Measurements from ENCODE around the gene SLC25A13.

SLC25A13 gene

GRCh38 chr7:96238976-96239766, 82.7 kb downstream of the SLC25A13 start:
- H3K27ac ChIP-seq (ENCODE audit: low read length): no peak overlapping the region
- no peak overlapping the region for H3K4me3 ChIP-seq (ENCODE audit: low read length)
- no peak overlapping the region for H2AFZ ChIP-seq (ENCODE audit: low read length)
- TF ChIP-seq EZH2phosphoT487 (IDR thresholded peaks at IDR 0.05; ENCODE audit: low read length): no peak
- TF ChIP-seq, protein P1, sequence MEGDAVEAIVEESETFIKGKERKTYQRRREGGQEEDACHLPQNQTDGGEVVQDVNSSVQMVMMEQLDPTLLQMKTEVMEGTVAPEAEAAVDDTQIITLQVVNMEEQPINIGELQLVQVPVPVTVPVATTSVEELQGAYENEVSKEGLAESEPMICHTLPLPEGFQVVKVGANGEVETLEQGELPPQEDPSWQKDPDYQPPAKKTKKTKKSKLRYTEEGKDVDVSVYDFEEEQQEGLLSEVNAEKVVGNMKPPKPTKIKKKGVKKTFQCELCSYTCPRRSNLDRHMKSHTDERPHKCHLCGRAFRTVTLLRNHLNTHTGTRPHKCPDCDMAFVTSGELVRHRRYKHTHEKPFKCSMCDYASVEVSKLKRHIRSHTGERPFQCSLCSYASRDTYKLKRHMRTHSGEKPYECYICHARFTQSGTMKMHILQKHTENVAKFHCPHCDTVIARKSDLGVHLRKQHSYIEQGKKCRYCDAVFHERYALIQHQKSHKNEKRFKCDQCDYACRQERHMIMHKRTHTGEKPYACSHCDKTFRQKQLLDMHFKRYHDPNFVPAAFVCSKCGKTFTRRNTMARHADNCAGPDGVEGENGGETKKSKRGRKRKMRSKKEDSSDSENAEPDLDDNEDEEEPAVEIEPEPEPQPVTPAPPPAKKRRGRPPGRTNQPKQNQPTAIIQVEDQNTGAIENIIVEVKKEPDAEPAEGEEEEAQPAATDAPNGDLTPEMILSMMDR (IDR thresholded peaks at IDR 0.05; ENCODE audit: low read length): no peak
- no peak for TF ChIP-seq EZH2 (optimal IDR thresholded peaks at IDR 0.05; ENCODE audit: low read depth, low read length)
- no peak for DNase-seq
- H3K36me3 ChIP-seq (replicated peaks; ENCODE audit: insufficient read depth, low read length): no peaks in the 10 kb centered on the region
- H4K20me1 ChIP-seq (ENCODE audit: insufficient read depth, low read length): no peaks in the 10 kb centered on the region
- no peak overlapping the region for H3K9ac ChIP-seq (ENCODE audit: low read length)
- H3F3A ChIP-seq (ENCODE audit: insufficient read depth, low read length): no peaks in the 10 kb centered on the region
- H3K27me3 ChIP-seq (replicated peaks; ENCODE audit: insufficient read depth, low read length): no peaks in the 10 kb centered on the region
- H3K9me3 ChIP-seq (replicated peaks; ENCODE audit: insufficient read depth, low read length): no peaks in the 10 kb centered on the region
- H3K79me2 ChIP-seq (ENCODE audit: low read length): no peaks in the 10 kb centered on the region
- H3K9me2 ChIP-seq (replicated peaks; ENCODE audit: insufficient read depth, low read length): no peaks in the 10 kb centered on the region
- no peak overlapping the region for H3K4me2 ChIP-seq (ENCODE audit: low read depth, low read length)
- no peaks in the 10 kb centered on the region for H3K4me1 ChIP-seq (ENCODE audit: low read length)

DNA sequence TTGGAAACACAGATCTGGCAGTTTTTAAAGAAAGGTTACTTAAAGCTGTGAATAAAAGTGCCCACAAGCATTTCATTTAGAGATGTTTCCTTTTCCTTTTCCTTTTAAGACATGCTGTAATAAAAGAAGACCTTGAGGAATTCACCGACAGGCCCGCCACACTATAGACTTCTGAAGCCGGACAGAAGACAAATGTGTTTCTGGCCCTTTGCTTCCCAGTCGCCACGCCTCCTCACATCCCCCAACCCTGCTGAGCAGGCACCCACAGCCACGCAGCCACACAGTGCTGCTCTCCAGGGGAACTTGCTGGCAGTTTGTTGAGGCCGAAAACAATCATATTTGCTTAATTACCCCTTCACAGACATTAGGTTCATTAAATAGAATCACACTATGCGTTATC, 83.4 kb downstream of the SLC25A13 start:
- H3K9me2 ChIP-seq (replicated peaks; ENCODE audit: insufficient read depth, low read length): no peaks in the 10 kb centered on the region
- H3K36me3 ChIP-seq (replicated peaks; ENCODE audit: insufficient read depth, low read length): no peaks in the 10 kb centered on the region
- no peaks in the 10 kb centered on the region for H4K20me1 ChIP-seq (ENCODE audit: insufficient read depth, low read length)
- H3K9ac ChIP-seq (ENCODE audit: low read length): no peak overlapping the region
- no peaks in the 10 kb centered on the region for H3F3A ChIP-seq (ENCODE audit: insufficient read depth, low read length)
- no peak for TF ChIP-seq EZH2phosphoT487 (IDR thresholded peaks at IDR 0.05; ENCODE audit: low read length)
- TF ChIP-seq, protein P1 (IDR thresholded peaks at IDR 0.05; ENCODE audit: low read length): no peak
- no peak for TF ChIP-seq EZH2 (optimal IDR thresholded peaks at IDR 0.05; ENCODE audit: low read depth, low read length)
- no peak overlapping the region for H2AFZ ChIP-seq (ENCODE audit: low read length)
- H3K79me2 ChIP-seq (ENCODE audit: low read length): no peaks in the 10 kb centered on the region
- no peak for DNase-seq
- no peaks in the 10 kb centered on the region for H3K4me1 ChIP-seq (ENCODE audit: low read length)
- no peaks in the 10 kb centered on the region for H3K27me3 ChIP-seq (replicated peaks; ENCODE audit: insufficient read depth, low read length)
- no peak overlapping the region for H3K27ac ChIP-seq (ENCODE audit: low read length)
- no peaks in the 10 kb centered on the region for H3K9me3 ChIP-seq (replicated peaks; ENCODE audit: insufficient read depth, low read length)
- H3K4me2 ChIP-seq (ENCODE audit: low read depth, low read length): no peak overlapping the region
- H3K4me3 ChIP-seq (ENCODE audit: low read length): no peak overlapping the region

DNA sequence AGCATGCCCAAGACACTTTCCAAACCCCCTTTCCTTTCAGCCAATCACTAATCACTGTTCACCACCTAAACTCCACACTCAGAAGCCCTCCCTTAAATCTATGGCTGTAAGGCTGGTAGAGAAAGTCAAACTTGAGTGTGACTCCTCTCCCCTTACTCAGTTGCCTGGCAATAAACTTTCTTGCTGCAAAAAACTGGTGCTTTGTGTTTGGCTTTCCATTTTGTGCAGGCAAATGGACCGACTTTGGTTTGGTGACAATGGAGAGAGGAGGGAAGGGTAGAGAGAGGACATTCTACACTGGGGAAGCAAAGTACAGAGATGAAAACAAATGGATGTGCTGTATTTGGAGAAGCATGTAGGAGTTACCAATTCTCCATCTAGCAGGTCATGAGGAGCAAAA, 84.9 kb downstream of the SLC25A13 start:
- no peaks in the 10 kb centered on the region for H4K20me1 ChIP-seq (ENCODE audit: insufficient read depth, low read length)
- no peaks in the 10 kb centered on the region for H3K27me3 ChIP-seq (replicated peaks; ENCODE audit: insufficient read depth, low read length)
- no peak overlapping the region for H3K27ac ChIP-seq (ENCODE audit: low read length)
- no peaks in the 10 kb centered on the region for H3K9me3 ChIP-seq (replicated peaks; ENCODE audit: insufficient read depth, low read length)
- no peaks in the 10 kb centered on the region for H3K36me3 ChIP-seq (replicated peaks; ENCODE audit: insufficient read depth, low read length)
- no peaks in the 10 kb centered on the region for H3K4me1 ChIP-seq (ENCODE audit: low read length)
- H3F3A ChIP-seq (ENCODE audit: insufficient read depth, low read length): no peaks in the 10 kb centered on the region
- H3K4me2 ChIP-seq (ENCODE audit: low read depth, low read length): no peak overlapping the region
- no peak overlapping the region for H2AFZ ChIP-seq (ENCODE audit: low read length)
- H3K79me2 ChIP-seq (ENCODE audit: low read length): no peaks in the 10 kb centered on the region
- H3K4me3 ChIP-seq (ENCODE audit: low read length): no peak overlapping the region
- DNase-seq: no peak
- no peak overlapping the region for H3K9ac ChIP-seq (ENCODE audit: low read length)
- H3K9me2 ChIP-seq (replicated peaks; ENCODE audit: insufficient read depth, low read length): no peaks in the 10 kb centered on the region
- TF ChIP-seq EZH2 (optimal IDR thresholded peaks at IDR 0.05; ENCODE audit: low read depth, low read length) (no peak), EZH2phosphoT487 (IDR thresholded peaks at IDR 0.05; ENCODE audit: low read length) (no peak)
- TF ChIP-seq, protein P1 (IDR thresholded peaks at IDR 0.05; ENCODE audit: low read length): no peak

All from MM.1S (cell line).